Endothelial cell of hepatic sinusoid (primary cell): ENCODE results near the gene ABLIM2.
"Not testable (repeated sequence)": the region's sequence is repeated elsewhere in the genome, so short reads cannot be mapped to it uniquely, and the experiment has no call there.

Experiments
- in situ Hi-C: cut with HindIII; loops from 2 replicates; pipeline ENCODE4 v1.10.0; 2017; ENCODE audit warnings: low sequenced_read_pairs

Gene ABLIM2

GRCh38 chr4:7928711-7929110, 229.9 kb downstream of the ABLIM2 start:
- in situ Hi-C loops: no loop called here

GRCh38 chr4:7926822-7927221, 231.8 kb downstream of the ABLIM2 start:
- in situ Hi-C loops: no loop called here

- in situ Hi-C loops: no loop called here
Observed at GRCh38 chr4:7924570-7924969, 234.0 kb downstream of the ABLIM2 start.

GRCh38 chr4:7924163-7924562, 234.4 kb downstream of the ABLIM2 start:
- in situ Hi-C loops: no loop called here

- in situ Hi-C loops: no loop called here
Observed at GRCh38 chr4:7922466-7922865, 236.1 kb downstream of the ABLIM2 start.

GRCh38 chr4:7918981-7919380, 239.6 kb downstream of the ABLIM2 start:
- in situ Hi-C loops: no loop called here

- in situ Hi-C loops: not testable (repeated sequence)
Observed at GRCh38 chr4:7918187-7918586, 240.4 kb downstream of the ABLIM2 start.

- in situ Hi-C loops: no loop called here
Observed at GRCh38 chr4:7917669-7918068, 240.9 kb downstream of the ABLIM2 start.

GRCh38 chr4:7915875-7916242, 242.8 kb downstream of the ABLIM2 start:
- in situ Hi-C loops: no loop called here
